GM12865 (cell line): ENCODE data around the gene KIN.

ENCODE experiments used
- DNase-seq: peaks from one replicate; pipeline ENCODE4 v3.0.0; 2010; ENCODE audit warnings: low read depth
- H3K4me3 ChIP-seq: 2 replicates; pipeline ENCODE4 v1.5.1; 2011; ENCODE audit warnings: mild to moderate bottlenecking, low read depth, low read length, control low read depth
- CTCF ChIP-seq: IDR thresholded peaks from 2 replicates; pipeline ENCODE4 v1.5.1; 2011; ENCODE audit warnings: low read length, control low read depth, low read depth, inconsistent platforms; ENCODE audit not compliant: insufficient read depth; ENCODE audit errors: missing control alignments

Gene KIN

GRCh38 chr10:7710446-7710845 is 77.3 kb downstream of the KIN start:
- TF ChIP-seq CTCF, result no peak
- DNase-seq, result no peak
- no peak overlapping the region for H3K4me3 ChIP-seq

GRCh38 chr10:7708832-7709231 is 79.0 kb downstream of the KIN start:
- no peak for DNase-seq
- TF ChIP-seq CTCF, result no peak
- H3K4me3 ChIP-seq, result no peak overlapping the region

- DNase-seq, result no peak
Observed at GRCh38 chr10:7707858-7708622, 79.8 kb downstream of the KIN start.

DNA sequence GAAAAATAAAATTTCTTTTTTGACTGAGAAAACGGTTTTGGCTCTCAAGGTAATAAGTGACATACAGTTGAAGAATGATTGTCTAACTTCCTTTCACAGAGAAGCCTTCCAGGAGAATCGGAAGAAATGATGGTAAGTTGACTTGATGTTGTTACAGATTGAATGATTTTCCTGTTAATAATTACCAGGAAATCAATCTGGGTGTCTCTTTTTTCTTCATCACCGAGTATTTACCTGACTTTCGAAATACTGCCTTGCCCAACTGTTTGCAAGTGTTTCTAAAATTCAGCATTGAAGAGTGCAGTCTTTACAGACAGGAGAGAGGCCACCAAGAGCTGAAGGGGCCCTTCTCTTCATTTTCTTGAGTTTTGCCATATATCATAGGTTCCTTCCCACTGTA is 80.7 kb downstream of the KIN start:
- no peak overlapping the region for H3K4me3 ChIP-seq
- no peak for TF ChIP-seq CTCF
- DNase-seq, result no peak

More at GRCh38 chr10:7707858-7708622, 79.8 kb downstream of the KIN start:
- TF ChIP-seq CTCF, result no peak
- H3K4me3 ChIP-seq, result no peak overlapping the region

DNA sequence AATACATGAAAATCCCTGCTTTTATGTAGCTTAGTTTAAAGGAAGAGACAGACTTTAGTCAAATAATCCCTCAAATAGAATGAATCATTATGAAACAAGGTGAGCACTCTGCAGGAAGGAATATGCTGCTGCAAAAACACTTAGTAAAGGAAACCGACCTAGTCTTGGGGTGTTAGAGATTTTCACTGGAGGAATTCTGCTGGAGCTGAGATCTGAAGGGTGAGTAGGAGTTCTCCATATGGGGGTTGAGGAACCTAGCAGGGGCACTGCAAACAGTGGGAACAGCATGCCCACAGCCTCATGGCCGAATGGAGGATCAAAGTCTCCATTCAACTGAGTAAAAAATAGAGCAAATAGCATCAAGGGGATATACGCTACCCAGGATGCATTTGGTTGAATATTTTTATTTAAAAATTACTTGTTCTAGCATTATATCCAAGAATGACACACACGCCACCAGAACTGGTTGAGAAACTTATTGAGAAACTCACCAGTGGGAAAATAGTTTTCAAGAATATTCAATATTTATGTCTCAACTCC is 81.2 kb downstream of the KIN start:
- H3K4me3 ChIP-seq, result no peak overlapping the region
- no peak for DNase-seq
- TF ChIP-seq CTCF, result no peak

GRCh38 chr10:7705341-7705740 is 82.5 kb downstream of the KIN start:
- DNase-seq, result no peak
- no peak for TF ChIP-seq CTCF
- H3K4me3 ChIP-seq, result no peak overlapping the region
